GM21619 (cell line): ENCODE measurements around the gene WFIKKN1.

ENCODE experiments used
- ATAC-seq: cut with Tn5 transposase; IDR thresholded peaks from one replicate; pipeline ENCODE4 v1.9.1; 2021; ENCODE audit not compliant: unreplicated experiment

WFIKKN1 gene

DNA sequence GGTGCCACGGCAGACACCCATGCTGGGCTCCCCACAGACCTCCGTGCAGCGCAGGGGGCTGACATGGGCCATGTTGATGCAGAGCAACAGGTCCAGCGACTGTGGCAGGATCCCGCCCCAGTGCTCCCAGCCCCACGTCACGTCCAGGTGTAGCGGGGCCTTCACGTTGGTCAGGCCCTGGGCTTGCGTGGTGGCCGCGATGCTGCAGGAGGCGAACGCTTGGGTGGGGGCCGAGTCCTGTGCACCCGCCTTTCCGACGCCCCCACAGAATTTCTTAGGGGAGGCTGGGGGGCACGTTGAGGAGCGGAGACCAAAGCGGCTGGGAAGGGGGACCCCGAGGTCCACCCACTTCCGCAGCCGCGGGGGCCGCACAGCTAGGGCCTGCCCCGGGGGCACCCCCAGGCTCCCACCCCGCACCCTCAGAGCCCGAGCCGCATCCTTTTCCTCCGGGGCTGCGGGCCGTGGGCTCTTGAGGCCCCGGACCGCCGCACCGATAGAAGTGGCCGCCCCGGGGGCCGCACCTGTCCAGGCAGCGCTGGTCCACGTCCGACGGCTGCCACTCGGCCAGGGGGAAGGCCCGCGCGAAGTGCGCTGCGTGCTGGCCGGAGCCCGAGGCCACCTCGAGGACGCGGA lies 4.9 kb downstream of the WFIKKN1 start:
- ATAC-seq: peak; percentile 12

DNA sequence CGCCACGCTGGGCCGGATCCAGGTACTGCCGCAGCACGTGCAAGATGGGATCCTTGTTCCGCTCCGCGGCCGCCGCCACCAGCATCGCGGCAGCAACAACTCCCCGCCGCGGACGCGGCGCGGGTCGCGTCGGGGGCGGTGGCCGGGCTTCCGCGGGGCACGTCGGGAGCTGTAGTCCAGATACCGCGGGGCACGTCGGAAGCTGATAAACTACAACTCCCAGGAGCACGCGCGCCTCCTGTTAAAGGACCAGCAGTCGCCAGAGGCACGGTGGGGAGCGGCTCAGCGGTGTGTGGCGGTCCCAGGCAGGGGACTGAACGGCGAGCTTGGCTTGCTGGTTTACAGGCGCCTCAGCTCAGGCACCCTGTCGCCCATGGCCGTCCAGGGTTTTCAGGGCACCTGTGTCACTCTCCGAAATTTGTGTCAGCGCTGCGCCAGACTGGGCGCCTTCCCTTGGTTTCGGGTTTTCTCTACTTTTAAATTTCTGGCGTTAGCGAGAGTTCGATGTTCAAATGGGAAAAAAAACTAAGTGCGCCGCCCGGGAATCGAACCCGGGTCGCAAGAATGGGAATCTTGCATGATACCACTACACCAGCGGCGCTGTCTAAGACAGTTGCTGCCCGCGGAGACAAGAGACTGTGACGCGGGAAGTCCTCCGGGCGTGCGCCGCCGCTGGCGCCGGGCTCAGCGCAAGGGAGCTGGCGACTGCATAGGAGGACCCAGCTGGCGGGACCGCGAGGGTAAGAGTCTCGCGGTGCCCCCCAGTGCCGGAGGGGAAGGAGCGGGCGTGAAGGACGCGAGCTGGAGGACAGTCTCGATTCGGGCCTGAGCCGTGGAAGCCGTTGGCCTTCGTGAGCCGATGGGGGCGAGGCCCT lies 5.7 kb downstream of the WFIKKN1 start, which contains the start of gene METTL26:
TSS of gene METTL26 (minus strand) at position 100 of the 875 bp plus-strand sequence. CDS start at position 85, 15 bp downstream.
- ATAC-seq: peak; percentile 69

DNA sequence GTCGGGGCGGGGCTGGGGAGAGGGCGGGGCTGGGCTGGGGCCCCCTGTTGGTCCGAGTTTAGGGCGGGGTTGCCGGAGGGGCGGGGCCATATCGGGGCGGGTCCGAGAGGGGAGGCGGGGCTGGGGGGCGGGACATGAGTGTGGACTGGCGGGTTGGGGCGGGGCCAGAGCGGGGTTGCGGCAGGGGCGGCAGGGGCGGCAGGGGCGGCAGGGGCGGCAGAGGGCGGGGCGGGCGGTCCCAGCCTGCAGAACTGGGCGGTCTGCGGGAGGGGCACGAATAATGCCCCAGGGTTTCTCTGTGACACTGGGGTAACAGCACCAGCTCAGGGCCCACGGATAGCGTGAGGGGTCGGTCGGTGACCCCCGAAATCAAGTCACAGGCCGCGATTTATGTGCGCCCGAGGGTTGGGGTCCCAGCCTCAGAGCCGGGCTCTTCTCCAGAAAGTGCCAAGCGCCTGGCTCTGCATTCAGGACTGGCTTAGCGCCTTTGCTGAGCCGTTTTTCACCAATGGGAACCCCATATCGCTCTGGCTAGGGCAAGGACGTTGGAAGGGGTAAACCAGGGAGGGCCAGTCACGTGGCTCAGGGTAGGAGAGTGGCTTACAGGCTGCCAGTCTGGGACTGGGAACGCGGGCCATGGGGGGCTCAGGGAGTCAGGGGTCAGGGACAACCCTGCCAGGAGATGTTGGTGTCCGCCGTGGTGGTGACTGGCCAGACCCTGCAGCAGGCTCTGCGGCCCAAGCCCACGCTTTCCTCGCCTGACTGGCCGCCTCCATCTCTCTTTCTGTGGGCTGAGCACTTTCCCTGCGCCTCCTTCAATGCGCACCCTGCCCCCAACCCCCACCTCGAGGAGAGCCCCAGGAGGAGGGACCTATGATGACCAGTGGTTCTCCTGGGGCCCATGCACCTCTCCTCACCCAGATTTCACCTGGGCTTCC lies 6.6 kb downstream of the WFIKKN1 start:
- ATAC-seq: no peak

DNA sequence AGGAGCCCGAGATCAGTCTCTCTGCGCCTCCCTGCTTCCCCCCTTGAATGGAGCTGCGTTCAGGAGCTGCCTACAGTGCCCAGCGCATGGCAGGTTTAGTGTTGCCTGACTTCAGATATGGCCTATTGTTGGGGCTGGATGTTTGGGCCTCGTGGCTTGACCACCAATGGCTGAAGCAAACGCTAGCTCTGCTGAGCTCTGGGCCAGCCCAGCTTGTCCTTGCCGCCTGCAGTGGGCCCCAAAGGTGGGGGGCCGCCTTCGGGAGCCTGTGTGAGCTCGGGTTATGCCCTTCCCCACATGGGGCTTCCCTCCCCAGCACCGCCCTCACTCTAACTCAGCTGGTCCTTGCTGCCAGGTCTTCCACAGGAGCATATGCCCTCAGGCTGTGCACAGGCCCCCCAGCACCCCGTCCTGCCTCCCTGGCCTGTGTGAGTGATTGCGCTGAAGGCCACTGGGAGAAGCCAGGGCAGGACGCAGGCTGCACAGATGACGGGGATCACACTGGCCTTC lies 7.3 kb downstream of the WFIKKN1 start:
- no peak for ATAC-seq

- no peak for ATAC-seq
These were observed 8.1 kb downstream of the WFIKKN1 start for GRCh38 chr16:638836-639235.

DNA sequence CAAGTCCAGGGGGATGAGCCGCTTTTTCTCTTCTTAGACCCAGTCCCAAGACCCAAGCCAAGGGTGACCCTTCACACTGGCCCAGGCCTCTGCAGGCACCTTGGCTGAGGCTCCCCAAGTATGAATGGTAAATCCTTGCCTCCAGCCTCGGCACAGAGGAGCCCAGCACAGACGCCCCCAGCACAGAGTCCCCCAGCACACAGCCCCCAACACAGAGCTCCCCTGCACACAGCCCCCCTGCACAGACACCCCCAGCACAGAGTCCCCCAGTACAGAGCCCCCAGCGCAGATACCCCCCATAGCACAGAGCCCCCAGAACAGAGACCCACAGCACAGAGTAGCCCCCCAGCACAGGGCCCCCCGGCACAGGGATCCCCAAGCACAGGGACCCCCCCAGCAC lies 9.8 kb downstream of the WFIKKN1 start:
- ATAC-seq: no peak

DNA sequence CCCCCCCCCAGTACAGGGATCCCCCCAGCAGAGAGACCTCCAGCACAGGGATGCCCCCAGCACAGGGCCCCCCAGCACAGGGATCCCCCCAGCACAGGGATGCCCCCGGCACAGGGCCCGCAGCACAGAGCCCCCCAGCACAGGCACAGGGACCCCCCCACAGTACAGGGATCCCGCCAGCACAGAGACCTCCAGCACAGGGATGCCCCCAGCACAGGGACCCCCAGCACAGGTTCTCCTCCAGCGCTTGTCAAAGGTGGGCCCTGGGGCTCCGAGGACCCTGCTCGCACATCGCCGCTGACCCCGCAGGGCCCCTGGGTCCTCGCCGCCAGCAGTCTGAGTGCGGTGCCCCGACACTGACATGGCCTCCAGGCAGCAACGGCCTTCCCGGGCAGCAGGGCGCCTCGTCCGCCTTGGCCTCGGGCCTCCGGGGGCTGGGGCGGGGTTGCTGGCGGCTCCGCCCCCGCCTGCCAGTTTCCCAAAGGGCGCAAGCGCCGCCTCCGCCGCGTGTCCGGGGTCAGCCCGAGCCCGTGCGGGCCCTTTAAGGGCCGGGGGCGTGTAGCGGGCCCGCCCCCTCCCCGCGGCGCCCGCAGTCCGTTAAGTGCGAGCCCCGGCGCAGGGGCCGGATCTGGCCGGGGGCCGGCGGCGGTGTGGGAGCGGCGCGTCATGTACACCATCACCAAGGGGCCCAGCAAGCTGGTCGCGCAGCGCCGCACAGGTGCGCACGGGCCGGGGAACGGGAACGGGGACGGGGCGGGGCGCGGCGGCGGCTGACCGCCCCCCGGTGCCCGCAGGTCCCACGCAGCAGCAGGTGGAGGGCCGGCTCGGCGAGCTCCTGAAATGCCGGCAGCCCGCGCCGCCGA lies 10.8 kb downstream of the WFIKKN1 start, which contains the start of gene MCRIP2:
TSS of gene MCRIP2 (plus strand) at position 503 of the 863 bp plus-strand sequence. CDS start at position 667, 164 bp downstream.
- peak; percentile 50 for ATAC-seq

GRCh38 chr16:642189-643049 lies 11.6 kb downstream of the WFIKKN1 start:
- ATAC-seq: peak; percentile 34

GRCh38 chr16:643050-643368 lies 12.2 kb downstream of the WFIKKN1 start:
- no peak for ATAC-seq

DNA sequence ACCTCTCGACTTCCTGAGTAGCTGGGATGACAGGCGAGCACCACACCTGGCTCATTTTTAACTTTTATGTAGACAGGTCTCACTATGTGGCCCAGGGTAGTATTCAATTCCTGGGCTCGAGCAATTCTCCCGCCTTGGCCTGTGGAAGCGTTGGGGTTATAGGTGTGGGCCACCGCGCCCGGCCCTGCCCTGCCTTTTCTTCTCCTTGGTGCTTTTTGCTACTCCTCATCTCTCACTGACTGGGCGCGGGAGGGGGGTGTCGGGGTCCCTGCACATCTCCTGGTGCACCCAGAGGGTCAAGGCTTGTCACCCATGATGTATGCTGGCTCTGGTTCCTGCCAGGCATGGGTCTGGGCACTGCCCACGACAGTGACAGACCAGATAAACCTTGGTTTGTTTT lies 13.8 kb downstream of the WFIKKN1 start:
- ATAC-seq: no peak

DNA sequence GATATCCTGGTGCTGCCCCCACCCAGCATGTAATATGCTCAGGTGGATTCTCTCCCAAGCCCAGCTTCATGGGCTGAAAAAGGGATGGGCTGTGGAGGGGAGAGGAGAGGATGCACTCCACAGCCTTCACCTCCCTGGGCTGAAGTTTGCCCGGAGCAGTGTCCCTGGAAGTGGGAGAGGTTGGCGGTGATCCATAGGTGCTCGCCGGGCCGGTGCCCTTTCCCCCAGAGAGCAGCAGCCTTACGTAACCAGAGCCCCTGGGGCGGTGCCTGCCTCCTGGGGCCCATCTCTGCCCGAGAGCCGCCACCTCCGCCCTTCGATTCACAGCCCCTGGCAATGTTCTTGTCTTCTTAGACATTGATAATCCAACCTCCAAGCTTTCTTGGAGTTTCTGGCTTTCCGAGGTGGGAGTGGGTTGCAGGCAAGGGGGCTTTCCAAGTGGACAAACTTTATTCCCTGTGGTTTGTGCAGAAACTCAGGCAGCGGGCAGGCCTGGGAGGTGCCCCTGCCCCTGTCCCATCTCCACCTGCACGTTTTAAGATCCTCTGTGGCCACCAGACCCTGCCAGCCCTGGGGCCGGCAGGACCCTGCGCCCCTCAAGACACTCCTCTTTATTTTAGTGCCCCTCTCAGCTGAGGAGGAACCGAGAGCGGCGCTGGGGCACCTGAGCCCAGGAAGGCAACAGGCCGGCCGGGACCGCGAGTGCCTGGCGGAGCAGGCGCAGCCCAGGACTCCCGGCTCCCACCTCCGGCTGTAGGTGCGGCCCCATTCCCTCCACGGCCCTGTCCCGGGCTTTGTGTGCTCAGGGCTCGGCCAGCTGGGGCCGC lies 15.3 kb downstream of the WFIKKN1 start:
- no peak for ATAC-seq

DNA sequence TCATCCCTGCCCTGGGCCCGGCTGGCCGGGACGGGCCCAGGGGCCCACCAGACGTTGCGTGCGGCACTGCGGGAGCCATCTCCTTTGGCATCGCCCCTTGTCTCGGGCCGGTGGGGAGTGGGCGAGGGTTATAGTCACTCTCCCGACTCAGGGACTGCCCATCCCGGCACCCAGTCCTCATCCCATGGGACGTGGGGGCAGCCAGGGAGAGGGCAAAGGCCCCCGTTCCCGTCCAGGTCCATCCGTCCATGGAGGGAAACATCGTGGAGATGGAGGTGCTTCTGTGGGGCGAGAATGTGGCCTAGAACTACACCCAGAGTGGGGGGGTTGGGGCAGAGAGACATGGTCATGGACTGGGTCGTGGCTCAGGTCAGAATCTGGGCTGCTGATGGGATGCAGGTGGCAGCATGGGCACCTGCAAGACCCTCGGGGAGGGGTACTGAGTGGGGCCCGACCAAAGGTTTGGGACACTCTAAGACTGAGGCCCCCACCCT lies 15.9 kb downstream of the WFIKKN1 start:
- no peak for ATAC-seq

GRCh38 chr16:647173-647902 lies 16.6 kb downstream of the WFIKKN1 start:
- no peak for ATAC-seq

DNA sequence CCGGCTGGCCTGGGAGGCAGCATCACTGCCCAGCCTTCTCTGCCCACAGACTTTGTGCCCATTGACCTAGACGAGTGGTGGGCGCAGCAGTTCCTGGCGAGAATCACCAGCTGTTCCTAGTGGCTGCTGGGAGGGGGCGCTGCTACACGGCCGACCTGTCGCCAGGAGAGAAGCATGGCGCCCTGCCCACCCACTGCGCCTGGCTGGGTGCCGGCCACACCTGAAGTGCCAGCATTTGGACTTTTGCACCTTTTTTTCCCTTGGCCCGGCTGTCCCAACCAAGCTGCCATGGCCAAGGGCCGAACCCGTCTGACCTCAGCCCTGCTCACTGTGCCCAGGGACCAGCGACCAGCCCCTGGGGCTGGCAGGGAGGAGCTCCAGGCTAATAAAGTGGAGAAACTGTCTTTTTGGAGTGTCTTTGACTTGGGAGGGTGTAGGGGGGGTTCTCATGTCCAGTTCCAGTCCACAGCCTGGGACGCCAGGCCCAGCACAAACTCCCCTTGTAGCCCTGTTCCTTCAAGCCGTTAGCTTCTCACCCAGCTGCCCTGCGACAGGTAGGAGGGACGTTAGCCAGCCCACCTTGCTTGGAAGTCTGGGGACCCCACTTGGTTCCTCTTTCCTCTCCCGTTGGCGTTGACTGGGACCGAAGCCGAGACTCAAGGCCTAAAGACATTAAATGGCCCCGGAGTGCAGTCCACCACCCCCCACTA lies 17.4 kb downstream of the WFIKKN1 start:
- no peak for ATAC-seq

GRCh38 chr16:648781-649589 lies 18.2 kb downstream of the WFIKKN1 start, which contains the start of gene WDR90:
Gene WDR90 (plus strand): TSS chr16:649365. CDS start chr16:649417, 52 bp downstream.
- ATAC-seq: peak; percentile 73

DNA sequence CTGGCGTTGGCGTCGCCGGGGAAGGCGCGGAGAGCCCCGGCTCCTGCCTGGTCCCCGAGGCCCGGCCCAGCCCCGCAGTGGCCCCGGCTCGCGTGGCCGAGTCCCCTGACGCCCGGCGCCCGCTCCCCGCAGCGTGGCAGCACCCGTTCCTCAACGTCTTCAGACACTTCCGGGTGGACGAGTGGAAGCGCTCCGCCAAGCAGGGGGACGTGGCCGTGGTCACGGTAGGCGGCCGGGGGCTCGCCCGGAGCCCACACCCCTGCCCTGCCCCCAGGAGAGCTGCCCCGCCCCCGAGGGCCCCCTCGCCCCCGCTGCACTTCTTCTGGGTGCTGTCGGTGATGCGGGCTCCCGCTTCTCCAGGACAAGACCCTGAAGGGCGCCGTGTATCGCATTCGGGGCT lies 18.8 kb downstream of the WFIKKN1 start:
- no peak for ATAC-seq
